ENCODE results near the gene TRIM36.

The TRIM36 gene

DNA sequence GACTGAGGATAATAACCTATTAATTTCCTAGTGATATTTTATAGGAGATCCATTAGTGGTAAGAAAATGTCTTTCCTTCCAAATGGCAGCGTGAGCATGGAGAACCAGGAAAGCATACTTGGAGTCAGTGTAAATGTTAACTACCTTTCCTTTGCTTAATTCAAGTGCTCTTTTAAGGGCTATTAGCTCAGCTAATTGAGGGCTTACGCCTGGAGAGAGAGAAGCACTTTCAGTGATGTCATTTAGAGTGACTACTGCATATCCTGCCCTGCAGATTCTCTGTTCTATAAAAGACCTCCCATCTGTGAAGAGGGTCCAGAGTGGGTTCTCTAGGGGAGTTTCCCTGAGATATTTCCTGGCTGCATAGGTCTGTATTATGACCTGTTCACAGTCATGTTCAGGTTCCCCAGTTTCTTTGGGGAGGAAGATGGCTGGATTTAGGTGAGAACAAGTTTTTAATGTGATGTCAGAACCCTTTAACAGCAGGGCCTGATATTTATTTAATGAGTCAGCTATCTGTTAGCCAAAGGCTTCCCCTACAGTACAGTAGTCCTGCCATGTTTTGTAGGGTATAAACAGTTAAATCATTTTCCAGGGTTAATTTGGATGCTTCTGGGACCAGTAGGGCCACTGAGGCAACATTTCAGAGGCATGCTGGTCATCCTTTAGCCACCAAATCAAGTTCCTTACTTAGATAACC is 89.6 kb downstream of the TRIM36 start:
- no peak for DNase-seq (ENCODE audit: low spot score)
